Measurements from ENCODE around the gene STXBP6.

Gene STXBP6

GRCh38 chr14:25019892-25020291 lies 30.1 kb downstream of the STXBP6 start:
- in situ Hi-C loops (cut with MboI; ENCODE audit: low sequenced_read_pairs) = no loop called here

DNA sequence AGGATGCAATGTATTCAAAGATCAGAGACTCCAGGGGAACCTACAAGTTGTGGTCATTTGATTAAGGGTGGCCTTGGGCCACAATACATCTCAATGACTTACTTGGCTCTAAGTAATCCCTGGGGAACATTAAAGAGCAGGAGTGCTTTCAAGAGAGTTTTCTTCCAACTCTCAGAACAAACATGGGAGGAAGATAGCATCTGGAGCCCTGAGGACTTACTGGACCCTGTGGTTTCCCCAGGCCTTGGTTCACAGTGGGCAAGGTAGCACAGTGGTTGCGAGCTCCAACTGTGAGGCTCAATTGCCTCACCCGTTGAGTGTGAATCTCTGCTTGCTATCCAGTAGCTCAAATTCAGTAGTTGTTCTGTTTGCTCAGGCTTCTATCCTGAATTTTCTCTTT lies 32.4 kb downstream of the STXBP6 start:
- in situ Hi-C loops (cut with MboI; ENCODE audit: low sequenced_read_pairs) = no loop called here

GRCh38 chr14:25015761-25016160 lies 34.2 kb downstream of the STXBP6 start:
- in situ Hi-C loops (cut with MboI; ENCODE audit: low sequenced_read_pairs) = no loop called here

DNA sequence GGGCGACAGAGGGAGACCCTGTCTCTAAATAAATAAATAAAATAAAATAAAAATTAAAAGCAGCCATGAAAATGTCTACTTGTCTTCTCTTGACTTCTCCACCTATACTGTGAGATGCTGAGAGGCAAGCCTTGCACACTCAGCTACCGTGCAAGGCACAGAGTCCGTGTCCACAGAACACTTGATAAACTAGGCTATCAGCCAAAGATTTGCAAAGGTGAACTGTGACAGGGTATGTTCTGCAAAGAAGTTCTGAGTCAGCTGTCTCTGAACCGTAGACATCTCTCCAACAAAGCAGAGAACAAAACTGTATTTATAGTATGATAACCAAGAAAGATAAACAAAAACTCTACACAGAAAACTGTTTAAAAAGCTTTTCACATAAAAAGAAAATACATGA lies 35.5 kb downstream of the STXBP6 start:
- in situ Hi-C loops (cut with MboI; ENCODE audit: low sequenced_read_pairs) = no loop called here

DNA sequence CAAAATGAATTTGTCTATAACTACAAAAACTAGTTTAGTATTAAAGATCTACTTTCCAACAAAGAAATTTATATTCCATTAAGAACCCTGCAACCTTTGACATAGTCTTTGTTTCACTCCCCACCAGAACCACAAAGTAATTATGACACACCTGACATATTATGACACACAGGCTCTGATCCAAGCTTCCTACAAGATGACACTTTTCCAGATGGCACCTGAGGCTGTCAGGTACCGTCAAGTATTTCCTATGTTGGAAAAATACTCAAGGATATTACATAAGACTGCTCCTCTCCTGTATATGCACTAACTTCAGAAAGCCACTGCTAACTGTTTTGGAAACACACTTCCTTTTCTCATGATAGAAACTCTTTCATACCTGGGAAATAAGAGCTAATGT lies 38.9 kb downstream of the STXBP6 start:
- in situ Hi-C loops (cut with MboI; ENCODE audit: low sequenced_read_pairs) = no loop called here

DNA sequence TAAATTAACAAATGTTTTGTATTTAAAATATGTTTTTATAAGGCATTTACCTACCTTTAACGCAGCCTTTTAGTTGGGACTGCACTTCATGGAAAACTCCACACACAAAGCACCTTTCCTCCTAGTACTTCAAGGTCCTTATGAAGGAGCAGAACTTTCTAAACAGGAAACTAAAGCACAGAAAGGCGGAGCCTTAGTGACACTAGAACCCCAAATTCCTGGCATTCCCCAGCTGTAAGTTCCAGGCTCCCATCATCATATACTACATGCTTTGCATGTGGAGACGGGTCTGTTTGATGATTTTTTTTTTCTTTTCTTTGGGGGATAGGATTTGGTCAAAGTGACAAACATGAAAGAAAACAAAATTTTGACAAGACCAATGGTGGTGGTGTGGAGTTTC lies 39.5 kb downstream of the STXBP6 start:
- in situ Hi-C loops (cut with MboI; ENCODE audit: low sequenced_read_pairs) = no loop called here

DNA sequence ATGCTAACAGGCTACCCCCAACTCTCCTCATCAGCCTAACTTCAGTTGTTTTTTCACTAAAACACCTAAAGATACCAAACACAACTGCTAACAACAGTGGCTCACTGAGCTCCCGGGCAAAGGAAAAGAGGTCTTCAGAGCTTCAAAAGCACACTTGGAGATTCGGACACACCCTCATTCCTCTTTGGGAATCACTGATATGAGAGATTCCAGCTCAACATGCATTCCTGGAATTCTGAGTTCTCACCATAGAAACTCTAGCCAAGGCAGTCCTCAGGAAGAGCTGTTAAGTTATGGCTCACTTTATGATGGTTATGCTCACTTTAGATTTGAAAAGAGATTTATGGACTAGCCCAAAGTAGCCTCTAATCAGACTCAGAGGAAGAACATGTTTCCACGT lies 40.1 kb downstream of the STXBP6 start:
- in situ Hi-C loops (cut with MboI; ENCODE audit: low sequenced_read_pairs) = no loop called here

DNA sequence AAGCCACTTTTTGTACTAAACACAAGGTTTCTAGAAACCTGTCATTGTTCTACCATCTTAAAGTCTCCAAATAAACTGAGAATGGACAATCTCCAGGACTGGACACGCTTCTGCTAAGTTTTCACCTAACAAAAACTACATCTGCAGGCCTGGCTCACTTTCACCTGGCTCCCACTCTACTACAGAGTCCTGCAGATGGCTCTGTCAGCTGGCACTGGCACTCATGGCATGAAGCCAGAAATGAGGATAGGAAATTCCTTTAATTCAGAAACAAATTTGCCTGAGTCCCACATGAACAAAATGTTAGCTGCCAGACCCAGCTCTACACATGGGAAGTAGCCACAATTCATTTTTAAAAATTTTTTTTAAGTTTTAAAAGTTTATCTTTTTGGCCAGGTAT lies 42.1 kb downstream of the STXBP6 start:
- in situ Hi-C loops (cut with MboI; ENCODE audit: low sequenced_read_pairs) = no loop called here

- in situ Hi-C loops (cut with MboI; ENCODE audit: low sequenced_read_pairs) = no loop called here
These were observed 42.8 kb downstream of the STXBP6 start for GRCh38 chr14:25006961-25007795.

DNA sequence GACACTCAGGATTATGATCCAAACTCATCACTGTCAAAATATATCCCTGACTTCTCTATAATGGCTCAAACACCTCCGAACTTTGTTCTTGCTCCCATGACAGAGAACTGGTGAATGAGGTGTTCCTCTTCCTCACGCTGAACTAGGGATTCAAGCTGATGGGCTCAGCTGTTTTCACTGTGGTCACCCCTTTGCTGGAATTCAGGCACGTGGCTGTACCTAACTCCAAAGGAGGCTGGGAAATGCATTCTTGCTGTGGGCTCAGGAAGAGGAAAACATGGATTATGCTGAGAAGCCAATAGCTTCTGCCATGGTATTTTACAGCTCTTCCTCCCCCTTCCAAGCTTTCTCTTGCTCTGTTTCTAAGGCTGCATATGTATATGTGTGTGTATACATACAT lies 43.9 kb downstream of the STXBP6 start:
- in situ Hi-C loops (cut with MboI; ENCODE audit: low sequenced_read_pairs) = no loop called here

DNA sequence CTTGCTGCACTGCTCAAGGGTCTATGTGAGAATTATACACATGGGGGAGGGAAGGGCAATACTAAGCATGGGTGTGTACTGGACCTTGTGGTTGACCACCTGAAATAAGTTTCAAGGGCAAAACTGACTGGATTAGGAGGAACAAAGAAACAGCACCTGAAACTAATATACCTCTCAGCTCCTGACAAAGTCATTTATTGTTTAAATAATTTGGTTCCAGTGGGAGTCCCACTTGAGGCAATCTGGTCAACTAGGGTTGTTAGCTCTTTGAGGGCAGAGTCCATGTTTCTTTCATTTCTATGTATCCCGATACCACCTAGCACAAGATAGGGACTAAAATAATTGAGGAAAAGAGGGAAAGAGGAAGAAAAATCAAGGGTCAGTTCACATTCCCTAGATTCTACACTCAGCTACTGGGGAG lies 45.5 kb downstream of the STXBP6 start:
- in situ Hi-C loops (cut with MboI; ENCODE audit: low sequenced_read_pairs) = no loop called here

DNA sequence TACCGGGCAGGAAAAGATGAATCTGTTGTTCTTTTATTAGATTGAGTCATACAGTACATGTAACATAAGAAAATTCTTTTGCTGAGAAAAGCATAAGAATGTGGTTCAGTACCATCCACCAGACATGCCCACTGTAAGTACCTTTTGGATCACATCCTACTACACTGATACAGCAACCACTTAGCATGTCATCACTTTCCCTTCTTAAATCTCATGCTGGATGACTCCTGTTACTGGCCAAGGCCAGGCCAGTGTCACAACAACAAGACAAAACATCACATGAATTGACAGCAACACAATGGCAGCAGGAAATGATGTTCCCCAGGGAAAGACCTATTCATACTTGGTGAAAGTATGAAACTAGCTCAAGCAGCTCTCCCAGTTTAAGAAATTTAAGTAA lies 46.4 kb downstream of the STXBP6 start:
- in situ Hi-C loops (cut with MboI; ENCODE audit: low sequenced_read_pairs) = no loop called here

DNA sequence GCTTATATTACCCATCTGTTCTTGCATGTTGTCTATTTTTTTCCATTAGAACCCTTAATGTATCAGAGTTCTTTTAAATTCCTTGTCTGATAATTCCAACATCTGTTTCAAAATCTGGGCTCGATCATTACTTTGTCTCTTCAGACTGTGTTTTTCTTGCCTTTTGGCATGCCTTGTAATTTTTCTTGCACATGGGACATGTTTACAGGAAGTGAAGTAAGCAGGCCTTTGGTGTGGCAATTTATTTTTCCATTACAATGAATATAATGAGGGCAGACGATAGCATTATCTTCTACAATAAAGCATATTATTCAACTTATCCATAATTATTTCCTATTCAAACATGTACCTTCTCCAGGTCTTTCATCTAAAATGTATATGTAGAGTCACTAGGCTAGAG lies 48.3 kb downstream of the STXBP6 start:
- in situ Hi-C loops (cut with MboI; ENCODE audit: low sequenced_read_pairs) = no loop called here

DNA sequence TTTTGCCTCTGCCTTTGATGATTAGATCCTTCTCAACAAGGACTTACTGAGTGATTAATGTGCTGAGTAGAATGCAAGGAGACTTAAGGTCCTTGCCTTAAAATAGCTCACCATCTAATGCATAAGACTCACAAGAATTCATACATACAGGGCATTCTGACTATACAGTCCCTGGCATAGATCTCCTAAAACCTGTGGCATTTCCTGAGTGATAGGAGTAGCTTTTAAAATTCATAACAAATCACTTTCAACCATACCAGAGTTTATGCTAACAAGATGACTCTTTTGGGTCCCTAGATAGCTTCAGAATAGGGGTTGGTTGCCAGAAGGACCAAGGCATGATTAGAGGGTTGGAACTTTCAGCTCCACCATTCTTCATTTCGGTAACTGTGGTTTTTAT lies 48.8 kb downstream of the STXBP6 start:
- in situ Hi-C loops (cut with MboI; ENCODE audit: low sequenced_read_pairs) = no loop called here

DNA sequence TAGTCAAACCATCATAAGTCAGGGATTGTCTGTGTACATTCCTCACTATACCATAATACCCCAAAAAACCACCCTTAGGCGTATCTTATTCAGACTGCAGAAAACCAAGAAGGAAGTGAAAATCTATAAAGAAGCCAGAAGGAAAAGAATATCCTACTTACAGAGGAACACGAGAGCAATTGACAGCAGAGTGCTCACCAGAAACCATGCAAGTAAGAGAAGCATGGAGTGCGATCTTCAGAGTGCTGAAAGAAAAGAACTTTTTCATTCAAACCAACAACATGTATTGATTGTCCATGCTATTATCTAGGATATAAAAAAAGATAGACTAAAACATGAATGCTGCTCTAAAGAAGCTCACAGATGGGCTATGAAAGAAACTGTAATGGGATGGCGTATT lies 50.8 kb downstream of the STXBP6 start:
- in situ Hi-C loops (cut with MboI; ENCODE audit: low sequenced_read_pairs) = no loop called here

GRCh38 chr14:24996930-24997725 lies 52.8 kb downstream of the STXBP6 start:
- in situ Hi-C loops (cut with MboI; ENCODE audit: low sequenced_read_pairs) = no loop called here

GRCh38 chr14:24995016-24995415 lies 54.9 kb downstream of the STXBP6 start:
- in situ Hi-C loops (cut with MboI; ENCODE audit: low sequenced_read_pairs) = no loop called here

DNA sequence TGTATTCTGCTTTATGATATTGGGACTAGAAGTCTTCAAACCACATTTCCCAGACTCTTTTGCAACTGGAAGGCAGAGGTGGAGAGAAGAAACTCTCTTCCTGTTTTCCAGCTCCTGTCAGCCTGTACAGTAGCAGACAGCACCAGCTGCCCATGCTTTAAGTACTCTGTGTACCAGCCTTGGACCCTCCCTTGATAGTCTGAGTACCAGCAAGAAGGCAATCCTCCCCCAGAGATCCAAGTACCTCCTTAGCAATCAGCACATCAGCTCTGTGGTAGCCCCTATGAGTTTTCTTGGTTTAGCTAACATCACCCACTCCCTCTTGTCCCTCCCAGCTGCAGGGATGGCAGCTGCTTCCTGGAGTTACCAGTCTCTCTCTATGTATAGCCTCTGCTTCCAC lies 56.3 kb downstream of the STXBP6 start:
- in situ Hi-C loops (cut with MboI; ENCODE audit: low sequenced_read_pairs) = no loop called here

- in situ Hi-C loops (cut with MboI; ENCODE audit: low sequenced_read_pairs) = no loop called here
These were observed 57.2 kb downstream of the STXBP6 start for GRCh38 chr14:24992624-24993360.

DNA sequence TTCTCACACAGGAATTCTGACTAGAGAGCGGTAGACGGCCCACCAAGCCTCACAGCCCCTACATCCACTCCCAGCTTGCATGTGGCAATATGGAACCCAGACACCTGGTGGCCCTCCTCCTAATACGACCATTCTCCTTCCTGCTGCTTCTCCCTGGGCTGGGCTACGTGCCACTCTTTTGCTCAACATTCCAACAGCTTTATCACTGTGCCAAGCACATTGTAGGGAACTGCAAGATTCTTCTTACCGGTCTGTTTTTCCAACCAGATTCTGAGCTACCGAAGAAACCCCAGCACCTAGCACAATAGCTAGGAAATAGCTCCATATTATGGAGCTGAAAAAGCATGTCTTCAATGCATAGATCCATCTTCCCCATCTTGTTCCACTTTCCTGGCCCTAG lies 58.1 kb downstream of the STXBP6 start:
- in situ Hi-C loops (cut with MboI; ENCODE audit: low sequenced_read_pairs) = no loop called here

DNA sequence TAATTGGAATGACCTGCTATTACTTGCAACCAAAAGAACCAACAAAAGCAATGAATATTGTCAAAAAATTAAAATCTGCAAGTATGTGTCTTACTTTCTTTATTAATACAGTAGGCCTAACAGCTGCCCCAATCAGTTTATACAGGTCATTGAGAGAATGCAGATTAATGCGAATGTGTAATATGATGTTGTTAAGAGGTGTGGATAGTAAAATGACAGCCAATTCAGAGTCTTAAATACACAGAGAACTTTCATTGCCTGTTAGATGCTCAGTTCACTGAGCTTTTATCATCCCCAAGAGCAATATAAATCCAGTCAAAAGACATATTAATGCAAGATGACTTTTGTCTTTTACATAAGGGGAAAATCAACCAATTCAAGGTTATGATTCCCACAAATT lies 58.7 kb downstream of the STXBP6 start:
- in situ Hi-C loops (cut with MboI; ENCODE audit: low sequenced_read_pairs) = no loop called here

- in situ Hi-C loops (cut with MboI; ENCODE audit: low sequenced_read_pairs) = no loop called here
These were observed 59.2 kb downstream of the STXBP6 start for GRCh38 chr14:24990773-24991172.
